Measurements from ENCODE around the gene PUM1.
"Not testable (repeated sequence)": the region's sequence is repeated elsewhere in the genome, so short reads cannot be mapped to it uniquely, and the experiment has no call there.

Gene PUM1

DNA sequence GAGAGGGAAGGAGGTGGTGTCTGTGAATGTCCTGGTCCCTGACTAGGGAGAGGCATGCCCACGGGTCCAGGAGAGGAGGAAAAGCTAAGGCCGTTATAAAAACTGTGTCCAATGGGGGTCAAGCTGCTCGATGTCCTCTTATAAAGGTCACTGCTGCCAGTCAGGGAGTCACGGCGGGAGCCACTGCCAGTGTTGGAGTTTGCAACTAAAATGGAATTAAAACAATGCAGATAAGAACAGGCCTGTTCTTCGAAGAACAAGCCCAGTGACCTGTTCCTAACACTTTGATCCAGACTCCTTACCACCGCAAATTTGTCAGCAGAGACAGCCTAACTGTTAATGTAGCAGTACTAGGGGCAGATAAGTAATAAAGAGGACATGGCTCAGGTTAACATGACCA lies 100.8 kb downstream of the PUM1 start:
- DNase-seq (ENCODE audit: low read depth in 2 of 2) = no peak

DNA sequence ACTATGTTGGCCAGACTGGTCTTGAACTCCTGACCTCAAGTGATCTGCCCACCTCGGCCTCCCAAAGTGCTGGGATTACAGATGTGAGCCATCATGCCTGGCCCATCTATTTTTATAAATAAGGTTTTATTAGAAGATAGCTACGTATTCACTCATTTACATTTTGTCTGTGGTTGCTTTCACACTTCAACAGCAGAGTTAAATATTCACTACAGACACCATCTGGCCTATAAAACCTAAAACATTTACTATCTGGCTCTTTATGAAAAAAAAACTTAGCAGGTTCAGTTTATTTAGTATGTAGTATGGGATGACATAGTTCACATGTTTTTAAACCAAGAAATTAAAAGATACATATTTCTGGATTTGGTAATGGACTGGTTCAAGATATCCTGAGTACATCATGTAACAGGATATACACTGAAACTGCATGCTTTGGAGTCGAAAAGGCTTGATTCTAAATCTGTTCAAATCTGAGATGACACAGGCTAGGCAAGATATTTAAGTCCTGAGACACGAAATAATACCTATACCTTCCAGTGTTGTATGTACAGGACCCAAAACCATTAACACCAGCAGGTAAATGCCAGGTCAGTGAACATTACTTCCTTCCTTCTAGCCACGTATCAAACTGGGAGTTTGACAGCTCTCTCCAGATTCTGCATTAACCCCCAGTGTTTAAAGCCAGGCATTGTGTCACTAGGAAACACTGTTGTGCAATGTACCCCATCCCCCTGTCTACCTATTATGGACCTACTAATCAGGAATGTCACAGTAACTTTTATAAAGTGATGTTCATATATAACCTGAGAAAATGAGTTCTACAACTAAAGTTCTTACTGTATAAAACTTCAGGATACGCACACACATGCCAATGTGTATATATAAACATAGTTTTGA lies 102.7 kb downstream of the PUM1 start:
- no peak for DNase-seq (ENCODE audit: low read depth in 2 of 2)

GRCh38 chr1:30957560-30958222 lies 107.8 kb downstream of the PUM1 start:
- no peak for DNase-seq (ENCODE audit: low read depth in 2 of 2)

- DNase-seq (ENCODE audit: low read depth in 2 of 2) = no peak
Measured at GRCh38 chr1:30955448-30956015, 110.0 kb downstream of the PUM1 start.

GRCh38 chr1:30953685-30954084 lies 111.8 kb downstream of the PUM1 start:
- DNase-seq (ENCODE audit: low read depth in 2 of 2) = no peak

DNA sequence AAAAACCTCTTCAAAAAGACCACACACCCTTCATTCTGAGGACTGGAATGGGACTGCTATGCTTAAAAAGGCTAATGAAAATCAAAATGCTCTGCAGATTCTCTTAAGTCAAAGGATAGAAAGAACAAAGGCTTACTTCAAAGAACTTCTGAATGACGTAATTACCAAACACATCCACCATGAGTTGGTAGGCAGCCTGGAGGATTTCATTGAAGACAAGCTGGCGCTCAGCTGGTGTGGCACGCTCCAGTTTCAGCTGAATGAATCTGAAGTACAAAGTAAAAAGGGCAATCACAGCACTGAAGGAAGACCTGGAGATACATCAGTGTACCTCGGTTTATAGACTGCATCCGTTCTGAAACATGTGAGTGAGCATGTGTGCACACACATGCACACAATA lies 113.4 kb downstream of the PUM1 start:
- no peak for DNase-seq (ENCODE audit: low read depth in 2 of 2)

DNA sequence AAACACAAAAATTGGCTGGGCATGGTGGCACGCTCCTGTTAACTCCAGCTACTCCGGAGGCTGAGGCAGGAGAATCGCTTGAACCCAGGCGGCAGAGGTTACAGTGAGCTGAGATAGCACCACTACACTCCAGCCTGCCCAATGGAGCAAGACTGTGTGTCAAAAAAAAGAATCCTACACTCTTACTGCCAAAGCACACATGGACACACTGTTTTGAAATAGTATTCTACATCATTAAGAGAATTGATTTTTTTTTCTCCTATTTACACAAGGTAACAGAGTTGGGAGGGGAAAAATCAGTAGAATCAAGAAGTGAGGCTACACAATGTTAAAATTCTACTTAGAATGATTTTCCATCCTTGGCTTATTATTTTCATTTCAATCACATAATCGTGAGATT lies 114.8 kb downstream of the PUM1 start:
- DNase-seq (ENCODE audit: low read depth in 2 of 2) = no peak

DNA sequence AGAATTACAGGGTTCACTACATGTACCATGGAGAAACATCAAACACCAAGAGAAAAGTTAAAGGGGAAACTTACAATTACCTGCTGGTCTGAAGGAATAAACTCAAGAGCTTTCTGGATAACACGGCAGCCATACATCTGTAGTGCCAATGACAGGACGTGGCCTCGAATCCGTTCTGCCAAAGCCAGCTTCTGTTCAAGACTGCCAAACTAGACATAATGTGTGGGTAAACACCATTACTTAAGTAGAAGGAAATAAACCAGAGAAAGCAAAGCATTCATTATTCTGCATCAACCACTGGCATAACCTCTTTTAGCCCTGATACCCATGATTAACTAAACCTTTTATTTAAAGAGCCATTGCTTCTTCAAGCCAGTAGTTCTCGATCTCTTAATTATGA lies 115.5 kb downstream of the PUM1 start:
- no peak for DNase-seq (ENCODE audit: low read depth in 2 of 2)

DNA sequence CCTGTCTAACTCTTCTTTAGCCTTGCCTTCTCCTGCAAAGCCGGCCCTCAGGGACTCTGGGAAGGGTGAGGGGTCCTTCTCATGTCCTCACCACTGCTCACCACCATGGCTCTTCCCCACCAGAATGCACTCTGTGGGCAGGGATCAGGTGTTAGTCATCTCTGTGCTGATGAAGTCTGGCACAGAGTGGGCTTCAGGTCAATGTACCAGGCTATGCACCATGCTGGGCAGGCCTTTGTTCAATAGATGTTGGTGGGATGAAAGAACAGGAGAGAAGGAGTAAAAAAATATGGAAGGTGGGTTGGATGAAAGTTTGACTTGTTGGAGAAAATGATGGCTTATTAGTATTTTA lies 116.1 kb downstream of the PUM1 start:
- DNase-seq (ENCODE audit: low read depth in 2 of 2) = not testable (repeated sequence)

- not testable (repeated sequence) for DNase-seq (ENCODE audit: low read depth in 2 of 2)
Measured at GRCh38 chr1:30948813-30949486, 116.6 kb downstream of the PUM1 start.

- no peak for DNase-seq (ENCODE audit: low read depth in 2 of 2)
Measured at GRCh38 chr1:30948278-30948677, 117.2 kb downstream of the PUM1 start.

DNA sequence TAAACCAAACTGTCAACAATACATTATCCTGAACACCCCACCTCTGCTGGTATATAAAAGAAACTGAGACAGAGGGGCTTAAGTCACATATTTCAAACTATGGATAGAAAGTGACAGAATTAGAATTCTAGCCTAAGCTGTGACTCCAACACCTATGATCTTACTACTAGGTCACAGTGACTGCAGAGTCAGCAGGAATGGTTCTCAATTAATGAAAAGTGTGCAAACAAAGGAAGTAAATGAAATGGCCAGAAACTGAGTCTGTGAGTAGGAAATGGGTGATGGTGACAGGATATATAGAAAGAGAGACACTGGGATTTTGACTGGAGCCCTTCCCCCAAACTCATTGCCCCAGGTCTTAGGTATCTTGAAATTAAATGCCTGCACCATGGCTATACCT lies 118.3 kb downstream of the PUM1 start:
- no peak for DNase-seq (ENCODE audit: low read depth in 2 of 2)

DNA sequence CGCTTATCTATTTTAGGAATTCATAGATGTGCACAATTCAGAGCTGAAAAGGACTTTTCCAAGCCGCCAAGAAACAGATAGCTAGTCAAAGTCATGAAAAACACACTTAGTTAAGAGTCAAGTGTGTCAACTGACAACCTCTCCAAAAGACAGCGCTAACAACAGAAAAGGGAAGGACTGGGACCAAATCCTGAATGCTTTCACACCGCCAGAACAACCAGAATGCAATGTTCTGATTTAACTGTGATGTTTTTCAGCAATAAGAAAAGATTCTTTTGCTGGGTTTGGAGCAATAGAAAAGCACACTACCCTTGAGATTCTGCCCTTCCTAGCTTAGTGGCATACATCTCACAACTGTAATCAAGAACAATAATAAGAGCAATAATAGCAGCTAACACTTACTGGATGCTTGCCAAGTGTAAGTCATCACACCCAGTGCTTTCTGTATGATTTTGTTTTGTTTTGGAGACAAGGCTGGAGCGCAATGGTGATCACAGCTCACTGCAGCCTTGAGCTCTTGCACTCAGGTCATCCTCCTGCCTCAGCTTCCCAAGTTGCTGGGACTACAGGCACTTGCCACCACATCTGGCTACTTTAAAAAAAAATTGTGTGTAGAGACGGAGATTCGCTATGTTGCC lies 123.1 kb downstream of the PUM1 start:
- DNase-seq (ENCODE audit: low read depth in 2 of 2) = no peak

- DNase-seq (ENCODE audit: low read depth in 2 of 2) = no peak
Measured at GRCh38 chr1:30940541-30940940, 125.0 kb downstream of the PUM1 start.

DNA sequence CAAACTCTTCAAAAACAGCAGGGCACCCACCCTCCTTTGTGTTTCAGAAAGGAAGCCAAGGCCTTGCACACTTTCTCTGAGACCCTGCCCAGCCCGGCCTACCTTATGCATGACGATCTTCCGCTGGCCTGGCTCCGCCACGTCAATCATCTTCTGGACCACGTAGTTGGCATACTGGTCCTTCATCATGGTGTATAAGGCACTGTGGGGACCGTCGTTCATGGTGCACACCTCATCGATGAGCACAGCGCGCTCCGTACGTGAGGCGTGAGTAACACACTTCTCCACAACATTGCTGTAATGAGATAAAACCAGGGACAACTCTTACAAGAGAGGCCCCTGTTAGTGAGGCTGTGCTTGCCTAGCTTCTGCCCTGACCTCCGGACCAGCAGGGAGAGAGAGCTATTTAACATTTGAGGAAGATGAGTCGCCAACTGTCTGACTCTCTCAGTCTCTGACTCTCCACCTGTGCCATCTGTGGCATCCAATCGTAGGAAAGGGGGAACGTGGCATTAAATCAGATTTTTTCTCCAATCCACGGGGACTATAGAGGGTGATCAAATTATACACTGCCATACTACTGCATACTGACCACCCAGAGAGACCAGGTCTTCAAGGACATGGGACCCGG lies 128.9 kb downstream of the PUM1 start:
- no peak for DNase-seq (ENCODE audit: low read depth in 2 of 2)

- not testable (repeated sequence) for DNase-seq (ENCODE audit: low read depth in 2 of 2)
Measured at GRCh38 chr1:30935758-30936157, 129.8 kb downstream of the PUM1 start.

DNA sequence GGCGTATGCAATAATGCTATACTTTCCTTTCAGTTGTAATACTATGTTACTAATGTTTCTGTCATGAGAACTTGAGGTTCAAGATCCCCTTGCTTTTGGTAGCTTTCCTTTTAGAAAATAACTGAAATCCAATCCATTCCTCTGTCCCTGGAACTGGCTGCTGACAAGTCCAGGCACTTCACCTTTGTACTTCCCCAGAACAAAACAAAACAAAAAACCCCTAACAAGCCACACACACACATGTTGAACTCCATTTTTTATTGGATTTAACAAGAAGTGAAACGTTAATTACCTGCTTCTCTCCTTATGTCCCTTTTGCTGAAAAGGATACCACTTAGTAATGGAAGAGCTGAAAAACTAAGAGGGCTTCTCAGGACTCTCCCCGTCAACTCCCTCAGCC lies 130.9 kb downstream of the PUM1 start:
- DNase-seq (ENCODE audit: low read depth in 2 of 2) = no peak

DNA sequence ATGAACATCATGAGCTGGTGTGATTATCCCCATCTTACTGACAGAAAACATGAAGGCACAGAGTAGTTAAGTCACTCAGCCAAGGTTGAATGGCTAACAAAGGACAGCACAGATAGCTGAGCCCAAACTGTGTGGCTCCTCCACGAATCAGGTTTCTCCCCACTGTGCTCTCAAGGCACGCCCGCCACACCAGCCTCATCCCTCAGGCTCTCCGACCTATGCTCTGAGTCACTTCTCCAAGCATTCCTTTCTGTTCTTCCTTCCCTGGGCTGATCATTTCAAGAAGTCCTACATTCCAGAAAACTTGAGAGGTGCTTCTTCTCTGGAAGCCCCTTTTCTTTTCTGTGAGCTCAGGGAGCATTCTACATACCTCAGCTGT lies 131.7 kb downstream of the PUM1 start:
- DNase-seq (ENCODE audit: low read depth in 2 of 2) = no peak

DNA sequence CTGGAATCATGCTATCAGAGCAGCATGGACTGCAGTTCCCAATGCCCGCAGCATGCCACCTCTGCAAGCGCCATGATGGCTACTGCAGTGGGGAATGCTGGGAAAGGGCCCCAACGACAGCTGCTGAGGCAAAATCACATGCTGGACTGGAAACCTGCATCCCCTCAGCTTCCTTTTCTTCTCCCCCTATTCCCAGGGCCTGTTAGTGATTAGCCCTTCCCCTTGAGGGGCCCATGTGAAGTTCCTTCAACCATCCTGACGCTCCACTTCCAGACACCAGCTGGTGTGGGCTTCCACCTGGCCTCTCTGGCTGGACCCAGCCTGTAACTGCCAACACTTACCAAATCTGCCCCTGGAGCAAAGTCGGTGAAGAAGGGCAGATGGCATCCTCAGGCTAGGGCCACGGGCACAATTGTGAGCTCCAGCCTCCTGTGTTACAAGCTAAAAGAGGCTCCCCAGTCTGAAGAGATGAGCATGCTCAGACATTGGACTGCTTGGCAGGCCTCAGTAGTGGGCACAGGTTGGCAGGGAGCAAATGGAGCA lies 134.8 kb downstream of the PUM1 start:
- no peak for DNase-seq (ENCODE audit: low read depth in 2 of 2)

DNA sequence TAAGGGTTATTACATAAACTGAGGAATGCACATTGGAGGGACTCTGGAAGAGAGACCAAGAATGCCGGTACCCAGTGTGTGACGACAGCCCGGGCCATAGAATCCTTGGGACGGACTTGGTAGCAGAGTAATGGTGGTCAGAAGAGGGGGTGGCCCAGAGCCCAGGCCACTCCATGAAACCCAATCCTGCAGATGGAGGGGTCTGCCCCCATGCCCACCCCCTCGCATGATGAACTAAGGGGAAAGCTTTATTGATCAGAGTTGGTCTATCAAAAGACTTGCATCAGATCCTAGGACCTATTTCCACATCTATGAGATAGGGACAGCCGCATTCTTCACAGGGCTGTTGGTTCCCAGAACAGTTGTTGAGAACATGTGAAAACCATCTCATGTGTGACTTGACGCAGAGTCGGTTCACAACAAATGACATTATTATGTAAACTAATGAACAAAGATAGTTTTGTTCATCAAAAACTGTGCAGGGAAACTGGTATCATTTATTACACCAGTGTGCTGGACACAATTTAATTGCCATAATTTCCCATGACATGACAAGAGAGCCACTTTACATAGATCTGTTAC lies 135.5 kb downstream of the PUM1 start:
- no peak for DNase-seq (ENCODE audit: low read depth in 2 of 2)
